A549 treated with DMSO at 1 μM for 4 hours (cell line): Measurements from ENCODE around the gene NPTX2. TPM values are rescaled to one million over a fixed set of nuclear protein-coding genes. Genes with fewer than 3 reads are reported as not detected.

Experiments used
- total RNA-seq: library from RNA; stranded (reverse); fragments of 200-300 nt; extraction: Qiagen RNA extraction; gene quantifications from 5 replicates; pipeline ENCODE4 v1.2.3, GENCODE V29; 2022; ENCODE audit warnings: low read depth

NPTX2 gene
- total RNA-seq, result 0.06 to 0.21 TPM (median 0.08 TPM) in 3 of 5 replicates, not detected in the others

GRCh38 chr7:98617051-98617959 lies at the start of gene NPTX2:
Gene NPTX2, plus strand, starts transcription at chr7:98617285. Its CDS starts 177 bp downstream, at chr7:98617462.

Other genes with a start within 250 kb of the NPTX2 start
- gene BAIAP2L1, start 216.2 kb upstream of the NPTX2 start, total RNA-seq, result 47.6 to 59.1 TPM (median 55.6 TPM) in 5 replicates